T-cell (primary cell): ENCODE data around the gene GGA1. TPM values are rescaled to one million over a fixed set of nuclear protein-coding genes. Genes with fewer than 3 reads are reported as not detected.

Source experiments
- ATAC-seq, 4 experiments: fragments of 200-7000 bp in 3 of 4; fragments of 150-1000 bp in 1 of 4; cut with Tn5 transposase; replicated peaks in 1 of 4; 1 replicate in 3 of 4; 2 replicates in 1 of 4; pipeline ENCODE4 v1.10.0; 2021; ENCODE audit warnings: moderate library complexity in 3 of 4, mild to moderate bottlenecking in 2 of 4, moderate number of reproducible peaks in 1 of 4
- CTCF ChIA-PET, 2 donors: fragments of 300-600 bp; sonication (Branson Sonifier 250); formaldehyde crosslinking; loops; one replicate each; lab custom pipeline; 2022; ENCODE audit warnings: antibody characterized with exemption in 2 of 2; lab: Charles Lee
- POLR2A ChIA-PET, 2 donors: fragments of 300-600 bp; sonication (Branson Sonifier 250); formaldehyde crosslinking; loops; one replicate each; lab custom pipeline; 2022; ENCODE audit warnings: antibody characterized with exemption in 2 of 2; lab: Charles Lee
- DNase-seq, 35 experiments: peaks; one replicate each; pipeline versions ENCODE4 v3.0.0 to v3.0.0-alpha.2; 2013 to 2023
- H3K27ac ChIP-seq: one replicate; pipeline ENCODE4 v1.5.1; 2013; ENCODE audit warnings: low read length
- H3K27me3 ChIP-seq, 2 experiments: replicated peaks in 1 of 2; 1 replicate in 1 of 2; 2 replicates in 1 of 2; pipeline versions ENCODE4 v1.6.1 to v1.7.0; 2013; ENCODE audit warnings: low read length in 1 of 2, mixed read lengths in 1 of 2; ENCODE audit not compliant: control insufficient read depth in 2 of 2, insufficient read depth in 2 of 2; ENCODE audit errors: extremely low read depth in 1 of 2
- H3K36me3 ChIP-seq, 2 donors: 1 replicate in 1 of 2; 2 replicates in 1 of 2; pipeline versions ENCODE4 v1.6.1 to v1.7.0; 2013; ENCODE audit warnings: low read length in 1 of 2; ENCODE audit not compliant: control insufficient read depth in 2 of 2, insufficient read depth in 1 of 2; ENCODE audit errors: extremely low read depth in 1 of 2
- H3K4me1 ChIP-seq, 2 experiments: 1 replicate in 1 of 2; 2 replicates in 1 of 2; pipeline versions ENCODE4 v1.6.1 to v1.7.0; 2013; ENCODE audit warnings: low read length in 2 of 2, mixed read lengths in 1 of 2; ENCODE audit not compliant: insufficient read depth in 2 of 2, control insufficient read depth in 1 of 2; ENCODE audit errors: extremely low read depth in 1 of 2
- H3K4me3 ChIP-seq, 2 donors: 1 replicate in 1 of 2; 2 replicates in 1 of 2; pipeline versions ENCODE4 v1.5.1 to v1.7.0; 2013; ENCODE audit warnings: mild to moderate bottlenecking in 2 of 2, low read length in 1 of 2, moderate library complexity in 1 of 2; ENCODE audit not compliant: control insufficient read depth in 1 of 2; ENCODE audit errors: extremely low read depth in 1 of 2
- H3K9me3 ChIP-seq: 2 replicates; pipeline ENCODE4 v1.7.0; 2013
- H3K27ac Mint-ChIP-seq, 2 donors: one replicate each; pipeline ENCODE4 v1.8.0; 2020 to 2021; ENCODE audit warnings: mild to moderate bottlenecking in 2 of 2, mixed read lengths in 2 of 2
- H3K27me3 Mint-ChIP-seq, 2 donors: one replicate each; pipeline ENCODE4 v1.8.0; 2021 to 2022; ENCODE audit warnings: mixed read lengths in 2 of 2
- H3K36me3 Mint-ChIP-seq: one replicate; pipeline ENCODE4 v1.8.0; 2021; ENCODE audit warnings: mixed read lengths
- H3K4me1 Mint-ChIP-seq, 3 donors: one replicate each; pipeline ENCODE4 v1.8.0; 2020 to 2022; ENCODE audit warnings: mixed read lengths in 3 of 3, mild to moderate bottlenecking in 1 of 3
- H3K4me3 Mint-ChIP-seq, 3 donors: one replicate each; pipeline ENCODE4 v1.8.0; 2020 to 2022; ENCODE audit warnings: mild to moderate bottlenecking in 3 of 3, mixed read lengths in 3 of 3, moderate library complexity in 3 of 3
- H3K9me3 Mint-ChIP-seq, 3 donors: one replicate each; pipeline ENCODE4 v1.8.0; 2020 to 2022; ENCODE audit warnings: mixed read lengths in 3 of 3
- WGBS: methylation state at CpG from one replicate; pipeline ENCODE4 v1.1.5; 2013; ENCODE audit warnings: missing lambda C conversion rate; ENCODE audit not compliant: insufficient coverage; 5-methylcytosine and 5-hydroxymethylcytosine counted together
- total RNA-seq, 35 experiments: library from RNA in 6 of 35; stranded (reverse) in 6 of 35; fragments of 120-200 nt in 1 of 35; gene quantifications; one replicate each; pipeline versions ENCODE4 v1.2.1 to v1.2.4 and lab custom pipeline; 2013 to 2026

Gene GGA1
- total RNA-seq, 5 donors from 2014 or later (not counting 1 experiment from before 2014, with no cell fraction given): 83.8 to 105 (median 97.7) TPM

- Histone ChIP-seq H3K9me3 (no peaks in the 10 kb centered on the region), H3K36me3 (peaks cover 4 to 28% of the 10 kb centered on the region in 2 donors), H3K27ac (peak overlapping the region; percentile 77), H3K4me1 (peaks cover 47 to 90% of the 10 kb centered on the region in 2 experiments), H3K4me3 (peak overlapping the region; percentile 89 to 94), H3K27me3 (no peaks in the 10 kb centered on the region)
- peaks cover 67 to 84% (median 76%) of the 10 kb centered on the region in 3 donors for H3K4me1 Mint-ChIP-seq
- H3K9me3 Mint-ChIP-seq: no peaks in the 10 kb centered on the region
- CTCF ChIA-PET: interaction anchor here (0.6 to 1.9 kb wide), 4 partner anchors 10 to 48 kb away, joined by 3 to 11 read pairs (median 6); partner anchors contain the start of genes NOL12 (in 1 of the 2) and PDXP (in 1 of the 2)
- peak overlapping the region; percentile 94 for H3K4me3 Mint-ChIP-seq
- H3K36me3 Mint-ChIP-seq: peaks cover 5% of the 10 kb centered on the region
- H3K27me3 Mint-ChIP-seq: no peaks in the 10 kb centered on the region
- POLR2A ChIA-PET: no interaction called here
- 15% methylated on average over 8 of the region's 11 CpGs for WGBS
- peak overlapping the region; percentile 93 to 95 for H3K27ac Mint-ChIP-seq
- DNase-seq (peak in 2 of 35 experiments; percentile 38 to 64), ATAC-seq (peak; percentile 39 to 53 (median 45))
Measured at GRCh38 chr22:37638391-37639069, 29.9 kb downstream of the GGA1 start.

DNA sequence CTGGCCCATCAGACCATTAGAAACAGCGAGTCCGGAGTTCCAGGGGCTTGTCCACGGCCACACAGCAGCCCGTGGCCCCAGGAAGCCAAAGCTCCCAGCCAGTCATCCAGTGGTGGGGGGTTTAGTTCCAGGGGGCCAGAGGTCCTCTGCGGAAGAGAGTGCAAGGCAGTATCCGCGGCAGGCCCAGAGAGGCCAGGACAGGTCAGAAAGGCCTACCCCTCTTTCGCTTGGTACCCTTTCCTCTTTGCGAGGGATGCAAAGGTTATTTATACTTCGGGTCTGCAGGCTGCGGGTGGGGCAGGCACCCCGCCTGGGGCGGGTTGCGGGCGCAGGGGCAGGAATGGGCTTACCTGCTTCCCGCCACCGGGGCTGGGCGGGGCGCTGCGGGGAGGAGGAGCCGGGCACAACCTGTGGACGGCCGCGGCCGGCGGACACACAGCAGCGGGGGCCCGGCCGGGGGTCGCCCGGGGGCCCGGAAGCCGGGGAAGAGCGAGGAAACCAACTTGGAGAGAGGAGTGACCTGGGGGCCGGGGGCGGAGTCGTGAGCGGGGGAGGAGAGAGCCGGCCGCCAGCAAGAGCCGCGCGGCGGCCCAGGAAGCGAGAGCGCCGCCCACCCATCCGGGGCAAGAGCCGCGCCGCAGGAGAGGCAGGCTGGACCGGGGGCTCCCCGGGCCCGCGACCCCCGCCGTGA is 30.6 kb downstream of the GGA1 start, which contains the start of gene SH3BP1:
Gene SH3BP1, plus strand, starts transcription at position 600 of the 691 bp plus-strand sequence. CDS start 119 bp downstream, outside the sequence.
- peak within 1 kb of the TSS; percentile 94 for H3K4me3 Mint-ChIP-seq
- Histone ChIP-seq H3K4me1 (peaks cover 41 to 87% of the 10 kb centered on the region in 2 experiments), H3K9me3 (no peaks in the 10 kb centered on the region), H3K27ac (peak within 1 kb of the TSS; percentile 77), H3K4me3 (peak within 1 kb of the TSS; percentile 89 to 94), H3K36me3 (peaks cover 7 to 33% of the 10 kb centered on the region in 2 donors), H3K27me3 (no peaks in the 10 kb centered on the region)
- POLR2A ChIA-PET: no interaction called here
- CTCF ChIA-PET: interaction anchor here in 1 of 2 donors (0.7 to 1.2 kb wide), 2 partner anchors 12 to 47 kb away, joined by 3 read pairs; partner anchors contain the start of gene NOL12
- no peaks in the 10 kb centered on the region for H3K27me3 Mint-ChIP-seq
- peaks cover 8% of the 10 kb centered on the region for H3K36me3 Mint-ChIP-seq
- H3K4me1 Mint-ChIP-seq: peaks cover 64 to 83% (median 74%) of the 10 kb centered on the region in 3 donors
- DNase-seq (peak in 14 of 35 experiments; percentile 27 to 67 (median 39)), ATAC-seq (peak; percentile 47 to 63 (median 58))
- no peaks in the 10 kb centered on the region for H3K9me3 Mint-ChIP-seq
- peak within 1 kb of the TSS; percentile 95 to 96 for H3K27ac Mint-ChIP-seq
- WGBS: 2% methylated on average over 46 of the region's 57 CpGs

DNA sequence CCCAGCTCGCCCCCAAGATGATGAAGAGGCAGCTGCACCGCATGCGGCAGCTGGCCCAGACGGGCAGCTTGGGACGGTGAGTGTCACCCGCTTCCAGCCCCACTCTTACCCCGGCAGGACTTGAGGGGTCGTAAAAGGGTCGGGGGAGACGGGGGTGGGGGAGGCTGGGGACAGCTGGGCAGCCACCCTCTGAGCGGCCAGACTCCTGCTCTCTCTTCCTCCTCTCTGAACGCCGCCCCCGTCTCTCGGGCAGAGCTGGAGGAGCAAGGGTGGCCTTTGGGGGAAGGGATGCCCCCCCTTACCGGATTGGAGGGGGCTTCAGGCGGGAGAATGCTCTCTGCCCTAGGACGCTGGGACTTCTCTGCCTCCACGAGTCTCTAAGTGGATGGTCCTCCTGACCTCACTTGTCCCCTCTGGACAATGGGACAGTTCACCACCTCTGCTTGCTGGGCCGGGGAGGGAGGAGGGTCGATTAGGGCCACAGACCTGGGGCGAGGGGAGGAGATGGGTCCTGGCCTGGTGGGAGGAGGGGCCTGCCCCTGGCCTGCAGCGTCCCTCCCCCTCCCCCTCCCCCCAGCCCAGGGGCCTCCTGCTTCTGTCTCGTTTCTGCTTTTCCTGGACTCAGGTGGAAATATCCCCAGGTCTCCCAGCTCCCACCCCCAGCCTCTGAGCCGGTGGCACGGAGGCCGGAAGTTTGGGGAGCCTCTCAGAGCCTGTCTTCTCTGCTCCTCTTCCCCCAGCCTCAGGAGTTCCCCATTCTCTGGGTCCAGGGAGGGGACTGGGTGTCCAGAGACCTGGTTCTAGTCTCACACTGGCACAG is 31.3 kb downstream of the GGA1 start:
- Mint-ChIP-seq H3K9me3 (no peaks in the 10 kb centered on the region), H3K36me3 (peaks cover 10% of the 10 kb centered on the region), H3K4me1 (peaks cover 57 to 78% (median 66%) of the 10 kb centered on the region in 3 donors), H3K27ac (peak overlapping the region; percentile 95 to 96), H3K4me3 (peak overlapping the region; percentile 94), H3K27me3 (no peaks in the 10 kb centered on the region)
- Histone ChIP-seq H3K4me3 (peak overlapping the region; percentile 89 to 94), H3K4me1 (peaks cover 34 to 80% of the 10 kb centered on the region in 2 experiments), H3K27ac (peak overlapping the region; percentile 65), H3K27me3 (no peaks in the 10 kb centered on the region), H3K9me3 (no peaks in the 10 kb centered on the region), H3K36me3 (peaks cover 10 to 41% of the 10 kb centered on the region in 2 donors)
- POLR2A ChIA-PET: interaction anchor here in 1 of 2 donors (0.6 kb wide), 1 partner anchor 16 kb away, joined by 6 read pairs; no protein-coding TSS in a partner anchor
- DNase-seq: peak in 2 of 35 experiments; percentile 31 to 59
- ATAC-seq: peak; percentile 1 to 25 (median 4)
- 0% methylated on average over 3 of the region's 27 CpGs for WGBS
- CTCF ChIA-PET: interaction anchor here (0.7 to 1.4 kb wide), 4 partner anchors 12 to 36 kb away, joined by 3 to 6 read pairs (median 4); partner anchors contain the start of gene LGALS1 (in 1 of the 2)

GRCh38 chr22:37640591-37641560 is 32.2 kb downstream of the GGA1 start:
- POLR2A ChIA-PET: interaction anchor here in 1 of 2 donors (0.6 kb wide), 1 partner anchor 17 kb away, joined by 6 read pairs; no protein-coding TSS in a partner anchor
- Histone ChIP-seq H3K27ac (peak overlapping the region; percentile 65), H3K27me3 (no peaks in the 10 kb centered on the region), H3K4me3 (peak overlapping the region; percentile 89 to 94), H3K4me1 (peaks cover 31 to 75% of the 10 kb centered on the region in 2 experiments), H3K36me3 (peaks cover 10 to 50% of the 10 kb centered on the region in 2 donors), H3K9me3 (no peaks in the 10 kb centered on the region)
- Mint-ChIP-seq H3K9me3 (no peaks in the 10 kb centered on the region), H3K27ac (peak overlapping the region; percentile 95 to 96), H3K4me1 (peaks cover 53 to 70% (median 59%) of the 10 kb centered on the region in 3 donors), H3K36me3 (peaks cover 13% of the 10 kb centered on the region), H3K27me3 (no peaks in the 10 kb centered on the region), H3K4me3 (peak overlapping the region; percentile 94)
- DNase-seq (peak in 5 of 35 experiments; percentile 27 to 56 (median 36)), ATAC-seq (peak; percentile 15 to 26 (median 21))
- no CpG with 5 or more reads among the region's 24 CpGs for WGBS
- CTCF ChIA-PET: interaction anchor here (0.7 to 3.5 kb wide), 8 partner anchors 9 to 35 kb away, joined by 3 to 39 read pairs (median 4); partner anchors contain the start of genes GGA1 (in 1 of the 2), LGALS1 (in 1 of the 2) and PDXP (in 1 of the 2)

DNA sequence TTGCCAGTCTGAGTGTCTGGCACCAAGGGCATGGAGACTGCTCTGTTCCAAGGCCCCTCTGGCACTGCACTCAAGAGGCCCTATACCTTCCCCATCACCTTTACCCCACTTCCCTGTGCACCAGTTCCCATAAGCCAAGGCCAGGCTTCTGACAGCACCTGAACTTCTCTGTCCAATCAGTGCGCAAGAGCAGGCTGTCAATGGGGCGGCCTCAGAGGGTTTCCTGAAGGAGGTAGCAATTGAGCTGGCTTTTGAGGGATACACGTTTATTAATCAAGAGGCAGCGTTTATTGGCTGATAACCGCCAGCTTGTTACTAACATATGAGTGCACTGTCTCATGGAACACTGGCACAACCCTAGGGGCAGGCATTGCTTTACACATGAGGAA is 32.9 kb downstream of the GGA1 start:
- ATAC-seq (no peak), DNase-seq (no peak)
- no peaks in the 10 kb centered on the region for H3K9me3 ChIP-seq
- ChIA-PET POLR2A (interaction anchor here in 1 of 2 donors (1.0 kb wide), 1 partner anchor 36 kb away, joined by 5 read pairs; no protein-coding TSS in a partner anchor), CTCF (interaction anchor here (1.2 to 3.6 kb wide), 7 partner anchors 10 to 34 kb away, joined by 3 to 39 read pairs (median 5); partner anchors contain the start of genes PDXP (in 2 of the 2), GGA1 (in 1 of the 2) and LGALS1 (in 1 of the 2))
- peaks cover 46 to 64% (median 54%) of the 10 kb centered on the region in 3 donors for H3K4me1 Mint-ChIP-seq
- no peaks in the 10 kb centered on the region for H3K27me3 ChIP-seq
- peaks cover 28 to 69% of the 10 kb centered on the region in 2 experiments for H3K4me1 ChIP-seq
- H3K4me3 Mint-ChIP-seq: peak overlapping the region; percentile 25 to 94 (median 94)
- no peaks in the 10 kb centered on the region for H3K9me3 Mint-ChIP-seq
- H3K27me3 Mint-ChIP-seq: no peaks in the 10 kb centered on the region
- peaks cover 13% of the 10 kb centered on the region for H3K36me3 Mint-ChIP-seq
- peak overlapping the region; percentile 42 to 89 for H3K4me3 ChIP-seq
- H3K27ac Mint-ChIP-seq: peak overlapping the region; percentile 76 to 96
- WGBS: 97% methylated on average over 5 of the region's 5 CpGs
- peaks cover 10 to 56% of the 10 kb centered on the region in 2 donors for H3K36me3 ChIP-seq
- peak overlapping the region; percentile 65 for H3K27ac ChIP-seq
